Measurements from ENCODE around the gene PCDHB2. TPM values are rescaled to one million over a fixed set of nuclear protein-coding genes. Genes with fewer than 3 reads are reported as not detected.

PCDHB2 gene
- total RNA-seq, 1 experiment from 2014 or later: 26.3 TPM

GRCh38 chr5:141084487-141084989, 9.9 kb upstream of the PCDHB2 start:
- no CpG with 5 or more reads among the region's 21 CpGs for WGBS (ENCODE audit: extremely low coverage, insufficient read length, low lambda C conversion rate)
- peak; percentile 73 for DNase-seq
- Histone ChIP-seq H3K27me3 (ENCODE audit: insufficient read depth, low read length) (no peaks in the 10 kb centered on the region), H2BK20ac (ENCODE audit: low read depth, low read length, poor library complexity, severe bottlenecking) (peak overlapping the region; percentile 100), H3K23ac (ENCODE audit: insufficient read length, low read depth, low read length) (no peak overlapping the region), H3K79me2 (ENCODE audit: insufficient read depth, low read length) (no peaks in the 10 kb centered on the region), H3K79me1 (ENCODE audit: insufficient read depth, low read depth, low read length, poor library complexity, severe bottlenecking) (no peaks in the 10 kb centered on the region), H3K18ac (ENCODE audit: insufficient read length, low read depth, low read length) (peak overlapping the region; percentile 82), H3K4me2 (ENCODE audit: insufficient read depth, insufficient read length, low read length) (peak overlapping the region; percentile 72), H2AFZ (ENCODE audit: low read length) (peak overlapping the region; percentile 99), H3K27ac (ENCODE audit: insufficient read length, low read depth, low read length) (no peak overlapping the region), H3K9ac (ENCODE audit: extremely low read depth, insufficient read length, low read length) (peak overlapping the region; percentile 93), H2AK5ac (ENCODE audit: insufficient read length, low read length) (no peak overlapping the region), H4K5ac (ENCODE audit: insufficient read length, low read depth, low read length) (no peak overlapping the region), H3K4ac (ENCODE audit: low read depth, low read length) (no peak overlapping the region; the same call in 1 of the 2 replicates), H2BK12ac (ENCODE audit: insufficient read length, low read depth, low read length) (no peak overlapping the region), H2BK15ac (ENCODE audit: low read depth, low read length) (no peak overlapping the region), H3K23me2 (ENCODE audit: insufficient read length, low read depth, low read length, poor library complexity, severe bottlenecking) (peaks cover 4% of the 10 kb centered on the region), H3K56ac (ENCODE audit: insufficient read length, low read depth, low read length) (no peak overlapping the region), H4K8ac (replicated peaks; ENCODE audit: insufficient read length, low read depth, low read length) (no peak overlapping the region), H2BK120ac (ENCODE audit: low read depth, low read length, poor library complexity, severe bottlenecking) (peak overlapping the region; percentile 67), H2BK5ac (ENCODE audit: insufficient read length, low read length) (no peak overlapping the region), H3T11ph (ENCODE audit: low read length) (peak overlapping the region; percentile 98), H3K4me1 (ENCODE audit: insufficient read depth, low read length) (no peaks in the 10 kb centered on the region; the same call in 1 of the 2 replicates), H4K20me1 (ENCODE audit: control insufficient read depth, insufficient read depth, insufficient read length) (no peaks in the 10 kb centered on the region), H3K9me3 (ENCODE audit: control insufficient read depth, low read depth, low read length) (no peaks in the 10 kb centered on the region), H4K91ac (ENCODE audit: insufficient read length, low read depth, low read length) (no peak overlapping the region), H3K14ac (ENCODE audit: insufficient read depth, low read length) (peak overlapping the region; percentile 89; the same call in 1 of the 2 replicates)
- Mint-ChIP-seq H3K27ac (peak overlapping the region; percentile 46 to 99 (median 91); a peak in 4 of 7 replicates), H3K36me3 (ENCODE audit: insufficient read depth in 1 of 3, low read depth in 3 of 3) (peaks cover 0 to 6% (median 4%) of the 10 kb centered on the region in 3 experiments; a peak in 3 of 7 replicates), H3K4me3 (peak overlapping the region; percentile 20 to 79; a peak in 3 of 5 replicates), H3K4me1 (peaks cover 4 to 6% of the 10 kb centered on the region in 2 experiments; a peak in 3 of 4 replicates), H3K27me3 (ENCODE audit: low read depth) (peaks cover 2% of the 10 kb centered on the region; the same call in 1 of the 2 replicates), H3K9me3 (peaks cover 0 to 4% of the 10 kb centered on the region in 2 experiments; a peak in 1 of 5 replicates)
- peak; percentile 79 for TF ChIP-seq CTCF (conservative IDR thresholded peaks at IDR 0.05)

All from H9 (cell line).